ENCODE measurements around the gene STAMBPL1.

GRCh38 chr10:88957381-88957780 lies 77.3 kb downstream of the STAMBPL1 start:
- TF ChIP-seq, protein P1, sequence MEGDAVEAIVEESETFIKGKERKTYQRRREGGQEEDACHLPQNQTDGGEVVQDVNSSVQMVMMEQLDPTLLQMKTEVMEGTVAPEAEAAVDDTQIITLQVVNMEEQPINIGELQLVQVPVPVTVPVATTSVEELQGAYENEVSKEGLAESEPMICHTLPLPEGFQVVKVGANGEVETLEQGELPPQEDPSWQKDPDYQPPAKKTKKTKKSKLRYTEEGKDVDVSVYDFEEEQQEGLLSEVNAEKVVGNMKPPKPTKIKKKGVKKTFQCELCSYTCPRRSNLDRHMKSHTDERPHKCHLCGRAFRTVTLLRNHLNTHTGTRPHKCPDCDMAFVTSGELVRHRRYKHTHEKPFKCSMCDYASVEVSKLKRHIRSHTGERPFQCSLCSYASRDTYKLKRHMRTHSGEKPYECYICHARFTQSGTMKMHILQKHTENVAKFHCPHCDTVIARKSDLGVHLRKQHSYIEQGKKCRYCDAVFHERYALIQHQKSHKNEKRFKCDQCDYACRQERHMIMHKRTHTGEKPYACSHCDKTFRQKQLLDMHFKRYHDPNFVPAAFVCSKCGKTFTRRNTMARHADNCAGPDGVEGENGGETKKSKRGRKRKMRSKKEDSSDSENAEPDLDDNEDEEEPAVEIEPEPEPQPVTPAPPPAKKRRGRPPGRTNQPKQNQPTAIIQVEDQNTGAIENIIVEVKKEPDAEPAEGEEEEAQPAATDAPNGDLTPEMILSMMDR (IDR thresholded peaks at IDR 0.05; ENCODE audit: low read depth, low read length), result no peak
- TF ChIP-seq EZH2phosphoT487 (IDR thresholded peaks at IDR 0.05; ENCODE audit: low read depth), result no peak

Data from OCI-LY3 (cell line).